NCI-H748 (cell line): ENCODE results near the gene EVX1.

ENCODE experiments used
- DNase-seq: peaks from one replicate; lab custom pipeline; 2025; ENCODE audit not compliant: unreplicated experiment; lab: John Stamatoyannopoulos, UW

Gene EVX1

GRCh38 chr7:27242555-27243339, at the start of gene EVX1:
EVX1 (plus strand) TSS chr7:27242802; CDS start chr7:27243031, 229 bp downstream.
- DNase-seq = peak; percentile 93

- DNase-seq = no peak
These were observed 49.1 kb upstream of the EVX1 start for GRCh38 chr7:27193335-27194001.

DNA sequence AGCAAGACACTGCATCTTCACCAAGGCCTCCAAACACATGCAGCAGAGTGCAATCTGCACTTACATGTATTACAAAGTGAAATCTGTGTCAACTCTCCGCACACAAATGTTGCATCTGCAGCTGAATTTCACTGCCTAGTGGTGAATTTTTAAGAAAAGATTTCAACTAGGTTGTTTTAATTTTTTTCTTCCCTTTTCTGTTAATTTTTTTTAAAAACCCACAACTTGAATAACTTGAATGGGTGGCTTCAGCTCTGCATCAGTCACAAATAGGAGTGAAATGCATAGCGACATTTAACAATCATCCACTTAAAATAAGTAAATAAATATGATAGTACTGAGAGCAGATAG, 48.6 kb upstream of the EVX1 start:
- DNase-seq = no peak

DNA sequence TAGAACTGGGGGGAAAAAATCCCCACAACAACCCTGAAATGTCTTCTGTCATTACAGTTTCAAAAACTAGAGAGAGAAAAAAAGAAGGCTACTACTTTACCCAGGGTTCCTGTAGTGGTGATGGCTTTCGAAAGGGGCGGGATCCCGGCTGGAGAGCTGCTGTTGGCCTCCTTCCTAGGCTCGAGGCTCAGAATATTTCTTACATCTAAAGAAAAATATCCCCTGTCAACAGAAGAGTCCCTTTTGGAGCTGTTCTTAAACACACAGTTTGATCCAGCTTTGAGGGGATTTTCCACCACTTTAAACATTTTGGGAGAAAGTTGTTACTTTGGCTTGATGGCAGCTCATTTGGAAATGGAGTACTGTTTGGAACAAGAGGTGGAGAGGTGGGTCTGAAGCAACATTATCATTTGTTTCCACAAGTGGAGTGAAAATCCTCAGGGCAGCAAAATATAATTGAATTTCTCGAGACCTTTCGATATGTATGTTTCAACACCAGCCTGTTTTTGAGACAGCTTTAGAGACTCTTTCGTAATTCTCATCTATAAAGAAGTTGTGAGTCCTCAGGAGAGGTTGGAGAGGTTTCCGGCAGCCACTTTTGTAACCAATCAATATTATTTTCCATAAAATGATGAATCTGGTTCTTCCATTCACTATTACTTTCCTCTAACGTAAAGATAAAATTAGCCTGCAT, 47.8 kb upstream of the EVX1 start:
- no peak for DNase-seq

DNA sequence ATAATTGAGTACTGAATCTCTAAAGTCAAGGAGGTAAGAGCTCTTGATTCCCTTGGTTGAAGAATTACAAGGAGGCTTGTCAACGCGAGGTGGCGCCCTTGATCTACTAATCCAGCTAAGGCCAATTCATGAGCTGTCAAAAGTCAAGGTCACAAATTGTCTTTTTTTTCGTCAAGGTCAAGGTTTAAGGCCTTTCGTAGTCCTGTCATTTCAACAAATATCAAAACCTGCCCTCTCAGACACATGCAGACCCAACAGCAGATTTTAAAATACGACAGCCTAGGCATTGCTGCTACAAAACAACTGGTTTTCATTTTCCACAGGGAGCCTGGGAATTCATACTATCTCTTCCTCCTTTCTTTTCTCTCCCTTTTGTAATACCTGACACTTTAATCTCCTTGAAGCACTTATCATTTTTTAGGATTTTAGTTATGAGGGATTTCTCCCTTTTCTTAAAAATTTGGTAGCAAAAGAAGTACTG, 46.3 kb upstream of the EVX1 start:
- DNase-seq = peak; percentile 71

DNA sequence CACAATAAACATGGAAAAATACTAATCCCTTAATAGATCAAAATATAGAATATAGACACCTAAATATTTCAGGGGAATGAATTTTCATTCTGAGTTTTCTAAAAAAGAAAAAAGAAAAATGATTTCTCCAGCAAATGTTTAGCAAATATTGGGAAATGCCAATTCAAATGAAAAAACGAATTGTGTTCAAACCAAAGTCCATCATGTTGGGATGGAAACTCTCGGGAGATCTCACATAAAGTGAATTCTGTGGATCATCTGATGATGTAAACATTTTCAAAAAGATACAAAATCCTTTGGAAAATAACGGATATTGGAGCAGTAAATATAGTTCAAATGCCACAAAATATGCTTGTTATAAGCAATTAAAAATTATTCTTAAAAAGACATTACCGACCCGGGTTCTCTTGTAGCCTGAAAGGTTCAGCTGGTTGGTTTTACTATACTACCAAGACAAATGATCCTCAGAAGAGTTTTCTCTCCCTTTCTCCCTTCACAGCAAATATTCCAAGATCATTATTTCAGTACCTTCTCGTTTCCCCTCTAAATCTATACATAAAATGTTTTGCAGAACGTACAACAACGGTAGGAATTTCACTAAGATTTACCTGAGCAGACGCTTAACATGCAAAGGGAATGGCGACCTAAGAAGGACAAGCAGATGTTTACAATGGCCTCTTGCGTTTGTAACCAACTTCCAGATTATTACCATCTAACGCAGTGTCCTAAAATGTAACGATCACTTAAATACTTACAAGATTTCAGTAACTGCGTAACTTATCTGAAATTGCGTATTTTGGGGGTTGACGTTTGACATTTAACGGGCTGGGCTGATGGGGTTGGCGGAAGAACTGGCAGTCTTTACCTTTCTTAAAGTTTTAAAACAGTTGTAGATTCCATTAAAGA, 45.2 kb upstream of the EVX1 start:
- peak; percentile 11 for DNase-seq

- peak; percentile 50 for DNase-seq
These were observed 44.3 kb upstream of the EVX1 start for GRCh38 chr7:27198138-27198841.

- peak; percentile 68 for DNase-seq
These were observed 43.5 kb upstream of the EVX1 start for GRCh38 chr7:27198871-27199801.

DNA sequence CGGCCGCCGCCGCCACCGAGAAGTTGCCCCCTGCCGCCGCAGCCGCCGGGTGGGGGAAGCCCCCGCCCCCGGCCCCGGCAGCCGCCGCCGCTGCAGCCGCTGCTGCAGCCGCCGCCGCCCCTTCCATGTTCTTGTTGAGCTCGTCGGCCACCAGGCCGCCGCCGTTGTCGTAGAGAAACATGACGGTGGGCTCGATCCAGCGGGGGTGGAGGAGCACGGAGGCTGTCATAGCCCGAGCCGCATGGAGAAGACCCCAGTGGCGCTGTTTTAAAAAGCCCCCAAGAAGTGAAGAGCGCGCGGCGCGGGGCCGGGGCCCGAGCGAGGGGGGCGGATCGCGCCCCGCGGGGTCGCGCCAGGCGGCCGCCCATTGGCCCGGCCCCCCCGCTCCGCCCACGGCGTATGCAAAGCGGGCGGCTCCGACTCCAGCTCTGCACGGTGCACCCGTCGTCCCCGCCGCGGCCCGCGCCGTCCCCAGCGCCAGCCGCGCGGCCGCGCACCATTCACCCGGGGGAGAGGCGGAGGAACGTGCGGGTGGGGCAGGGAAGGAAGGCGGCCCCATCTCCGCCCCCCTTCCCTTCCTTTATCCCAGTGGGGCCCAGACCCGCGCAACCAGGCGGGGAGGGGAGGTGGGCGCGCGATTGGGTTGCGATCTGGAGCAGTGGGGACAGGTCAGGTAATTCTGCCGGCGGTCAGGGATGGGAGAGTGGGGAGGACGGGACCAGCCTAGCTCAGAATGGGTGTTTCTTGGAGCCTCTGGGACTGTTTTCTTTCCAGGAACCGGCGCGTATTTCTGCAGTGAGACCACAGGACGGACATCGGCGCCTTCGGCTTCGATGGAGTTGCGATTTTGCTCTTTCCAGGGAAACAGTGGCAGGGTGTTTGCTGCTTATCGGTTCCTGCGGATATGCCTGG, 42.5 kb upstream of the EVX1 start, which contains the start of gene HOXA13:
TSS of gene HOXA13 (minus strand) at position 243 of the 912 bp plus-strand sequence. CDS start at position 229, 14 bp downstream.
- DNase-seq = peak; percentile 87

- peak; percentile 35 for DNase-seq
These were observed 41.6 kb upstream of the EVX1 start for GRCh38 chr7:27200761-27201579.

DNA sequence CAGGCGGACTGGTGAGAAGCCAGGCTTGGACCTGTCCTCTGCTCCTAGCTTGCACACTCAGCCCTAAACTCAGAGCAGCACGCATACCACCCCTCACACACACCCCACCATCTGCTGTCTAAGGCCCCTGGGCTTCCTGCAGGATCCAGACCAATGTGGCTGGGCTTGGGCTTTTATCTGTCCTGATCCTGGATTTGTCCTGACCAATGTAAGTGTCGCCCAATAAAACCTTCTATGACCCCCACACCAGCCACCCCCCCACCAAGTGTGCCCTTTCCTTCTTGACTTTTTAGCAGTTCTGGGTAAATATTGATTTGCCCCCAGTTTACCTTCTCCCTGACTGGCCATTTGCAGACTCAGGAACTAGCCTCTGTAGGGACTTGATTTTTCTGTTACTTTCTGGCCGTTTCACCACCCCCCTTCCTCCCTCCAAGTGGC, 41.0 kb upstream of the EVX1 start:
- DNase-seq = no peak

- no peak for DNase-seq
These were observed 40.4 kb upstream of the EVX1 start for GRCh38 chr7:27202018-27202861.

GRCh38 chr7:27202862-27203134, 39.8 kb upstream of the EVX1 start:
- no peak for DNase-seq

- no peak for DNase-seq
These were observed 39.1 kb upstream of the EVX1 start for GRCh38 chr7:27203365-27203953.

GRCh38 chr7:27203964-27204594, 38.5 kb upstream of the EVX1 start:
- DNase-seq = no peak
